IPS-NIHi11 (cell line): ENCODE results near the gene MRPL58.
"Not testable (repeated sequence)": the region's sequence is repeated elsewhere in the genome, so short reads cannot be mapped to it uniquely, and the experiment has no call there.

Experiments
- DNase-seq: peaks from one replicate; pipeline ENCODE4 v3.0.0; 2012; ENCODE audit warnings: mixed read lengths, low spot score

MRPL58 gene

GRCh38 chr17:74987418-74987908 is 25.0 kb upstream of the MRPL58 start, which contains the start of gene CDR2L:
Gene CDR2L (plus strand): TSS chr17:74987632. CDS start chr17:74988044, 412 bp downstream.
- peak; percentile 94 for DNase-seq

DNA sequence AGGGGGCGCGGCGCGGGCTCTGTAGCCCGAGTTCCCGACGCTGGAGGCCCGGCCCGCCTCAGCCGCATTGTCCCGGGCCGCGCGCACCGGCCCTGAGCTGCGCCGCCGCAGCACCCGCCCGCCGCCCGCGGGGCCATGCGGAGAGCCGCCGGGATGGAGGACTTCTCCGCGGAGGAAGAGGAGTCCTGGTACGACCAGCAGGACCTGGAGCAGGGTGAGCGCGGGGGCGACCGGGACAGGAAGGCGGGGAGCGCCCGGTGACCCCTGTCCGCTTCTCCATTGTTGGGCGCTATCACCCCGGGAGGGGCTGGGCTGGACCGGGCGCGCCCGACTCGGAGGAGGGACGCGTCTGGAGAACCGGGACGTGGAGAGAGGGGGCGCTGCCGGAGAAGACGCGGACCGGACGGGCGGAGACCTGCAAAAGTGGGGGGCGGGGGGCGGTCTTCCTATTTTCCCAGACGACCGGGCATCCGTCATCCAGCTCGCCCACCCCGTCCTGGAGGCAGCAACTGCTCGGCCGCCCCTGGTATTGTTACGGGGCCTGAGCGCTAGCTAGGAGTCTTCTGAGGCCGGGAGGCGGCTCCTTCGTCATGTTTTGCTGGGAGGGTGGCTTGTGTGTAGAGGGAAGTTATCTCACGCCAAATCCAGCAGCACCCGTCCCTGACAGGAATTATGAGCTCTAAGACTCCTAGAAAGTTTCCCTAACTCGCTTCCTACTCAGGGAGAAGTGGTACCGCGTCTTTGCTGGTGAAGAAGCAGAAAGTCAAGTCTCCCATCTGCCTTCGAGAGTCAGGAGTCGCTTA is 24.4 kb upstream of the MRPL58 start:
- peak; percentile 74 for DNase-seq

- no peak for DNase-seq
Observed at GRCh38 chr17:74990581-74991105, 21.8 kb upstream of the MRPL58 start.

GRCh38 chr17:74992223-74992622 is 20.2 kb upstream of the MRPL58 start:
- DNase-seq = no peak

GRCh38 chr17:74994440-74994839 is 18.0 kb upstream of the MRPL58 start:
- no peak for DNase-seq

- DNase-seq = no peak
Observed at GRCh38 chr17:74995847-74996246, 16.6 kb upstream of the MRPL58 start.

- DNase-seq = no peak
Observed at GRCh38 chr17:74998783-74999182, 13.7 kb upstream of the MRPL58 start.

GRCh38 chr17:74999523-74999922 is 12.9 kb upstream of the MRPL58 start:
- no peak for DNase-seq

- no peak for DNase-seq
Observed at GRCh38 chr17:75001915-75002843, 10.3 kb upstream of the MRPL58 start.

DNA sequence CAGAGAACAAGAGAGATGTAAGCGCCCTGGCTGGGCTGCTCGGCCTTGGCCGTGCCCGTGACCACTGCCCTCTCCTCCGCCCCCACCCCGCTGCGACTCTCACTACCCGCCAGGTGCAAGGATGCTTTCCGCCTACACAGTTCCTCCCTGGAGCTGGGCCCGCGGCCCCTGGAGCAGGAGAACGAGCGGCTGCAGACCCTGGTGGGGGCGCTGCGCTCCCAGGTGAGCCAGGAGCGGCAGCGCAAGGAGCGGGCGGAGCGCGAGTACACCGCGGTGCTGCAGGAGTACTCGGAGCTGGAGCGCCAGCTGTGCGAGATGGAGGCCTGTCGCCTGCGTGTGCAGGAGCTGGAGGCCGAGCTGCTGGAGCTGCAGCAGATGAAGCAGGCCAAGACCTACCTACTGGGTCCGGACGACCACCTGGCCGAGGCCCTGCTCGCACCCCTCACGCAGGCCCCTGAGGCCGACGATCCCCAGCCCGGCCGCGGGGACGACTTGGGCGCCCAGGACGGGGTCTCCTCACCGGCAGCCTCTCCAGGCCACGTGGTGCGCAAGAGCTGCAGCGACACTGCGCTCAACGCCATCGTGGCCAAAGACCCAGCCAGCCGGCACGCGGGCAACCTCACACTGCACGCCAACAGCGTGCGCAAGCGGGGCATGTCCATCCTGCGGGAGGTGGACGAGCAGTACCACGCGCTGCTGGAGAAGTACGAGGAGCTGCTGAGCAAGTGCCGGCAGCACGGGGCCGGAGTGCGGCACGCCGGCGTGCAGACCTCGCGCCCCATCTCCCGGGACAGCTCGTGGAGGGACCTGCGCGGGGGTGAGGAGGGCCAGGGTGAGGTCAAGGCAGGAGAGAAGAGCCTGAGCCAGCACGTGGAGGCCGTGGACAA is 9.2 kb upstream of the MRPL58 start:
- DNase-seq = peak; percentile 39

GRCh38 chr17:75003957-75004355 is 8.5 kb upstream of the MRPL58 start:
- DNase-seq = no peak

- no peak for DNase-seq
Observed at GRCh38 chr17:75004371-75004770, 8.1 kb upstream of the MRPL58 start.

- no peak for DNase-seq
Observed at GRCh38 chr17:75005291-75005690, 7.2 kb upstream of the MRPL58 start.

- DNase-seq = not testable (repeated sequence)
Observed at GRCh38 chr17:75006084-75006483, 6.4 kb upstream of the MRPL58 start.

DNA sequence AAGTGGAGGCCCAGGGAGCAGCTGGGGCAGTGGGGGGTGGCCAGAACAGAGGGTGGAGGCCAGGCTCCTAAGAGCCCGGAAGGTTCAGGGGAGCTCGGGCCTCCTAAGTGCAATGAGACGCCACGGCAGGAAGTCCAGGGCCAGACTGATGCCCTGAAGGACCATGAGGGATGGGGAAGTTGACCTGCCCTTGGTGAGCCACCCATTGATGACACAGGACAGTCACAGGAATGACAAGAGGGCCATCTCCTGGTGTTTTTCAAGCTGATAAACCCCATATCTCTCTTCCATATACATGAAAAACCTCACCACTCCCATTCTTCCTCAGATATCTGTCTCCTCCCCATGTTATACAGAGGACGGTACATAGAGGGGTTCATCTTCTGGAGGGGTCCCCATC is 5.8 kb upstream of the MRPL58 start:
- DNase-seq = no peak

GRCh38 chr17:75008373-75008772 is 4.1 kb upstream of the MRPL58 start:
- no peak for DNase-seq

- DNase-seq = no peak
Observed at GRCh38 chr17:75009139-75009724, 3.2 kb upstream of the MRPL58 start.

DNA sequence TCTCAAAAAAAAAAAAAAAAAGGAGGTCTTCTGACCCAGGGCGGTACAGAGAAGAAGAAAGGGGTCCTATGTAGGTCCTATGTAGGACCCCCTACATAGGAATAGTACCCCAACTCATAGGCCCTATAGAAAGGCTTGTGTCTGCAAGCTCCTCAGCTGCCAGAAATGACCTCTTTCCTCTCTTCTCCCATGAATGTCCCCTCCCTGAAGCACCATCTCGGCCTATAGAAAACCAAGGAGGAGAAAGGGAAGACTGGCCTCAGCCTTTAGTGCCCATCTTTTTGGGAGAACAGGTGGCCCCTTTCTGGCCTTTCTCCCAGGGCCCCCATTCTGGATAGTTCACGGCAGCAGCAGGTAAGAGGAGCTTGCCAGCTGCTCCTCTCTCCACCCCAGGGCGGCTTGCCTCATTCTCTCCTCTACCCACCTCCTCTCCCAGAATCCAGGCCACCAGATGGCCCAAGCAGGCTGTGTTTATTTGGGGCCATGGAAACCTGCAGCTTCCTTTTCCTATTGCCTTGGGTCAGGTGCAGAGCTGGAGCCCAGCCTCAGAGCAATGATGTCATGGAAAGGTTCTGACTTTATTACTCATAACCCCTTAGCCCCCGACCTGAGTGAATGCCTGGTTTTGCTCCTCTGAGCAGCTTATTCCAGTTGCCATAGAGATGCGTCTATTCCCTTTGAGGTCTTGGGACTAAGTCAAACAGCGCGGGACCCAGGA is 1.6 kb upstream of the MRPL58 start:
- peak; percentile 32 for DNase-seq

DNA sequence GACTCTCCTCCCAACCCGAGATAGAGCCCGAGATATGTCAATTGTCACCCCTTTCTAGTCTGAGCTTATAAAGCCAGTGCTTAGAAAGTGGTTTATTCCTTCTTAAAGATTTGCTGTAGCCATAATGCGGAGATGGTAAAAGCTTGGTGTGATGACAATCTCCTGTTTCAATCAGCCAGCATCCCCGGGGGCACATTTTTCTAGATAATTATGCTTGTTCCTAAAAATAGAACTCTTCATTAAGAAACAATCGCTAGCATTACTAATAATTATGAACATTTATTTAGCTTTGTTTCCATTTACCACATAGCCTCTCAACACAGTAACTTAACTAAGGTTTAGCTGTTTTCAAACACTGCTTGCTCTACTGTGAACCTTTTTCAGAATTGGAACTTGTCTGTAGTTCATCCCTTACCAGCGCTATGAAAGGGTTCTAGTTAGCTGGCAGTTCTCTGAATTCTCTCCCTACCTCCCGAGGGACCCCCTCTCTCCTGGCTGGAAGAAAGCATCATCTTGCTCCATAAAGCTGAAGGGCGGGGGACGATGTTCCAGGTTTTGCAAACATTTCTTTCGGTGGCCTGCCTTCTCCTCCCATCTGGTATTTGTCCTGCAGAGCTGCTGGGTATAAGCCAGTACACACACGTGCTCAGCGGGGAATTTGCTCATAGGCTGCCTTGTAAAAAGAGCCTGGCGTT is 922 bp upstream of the MRPL58 start:
- DNase-seq = peak; percentile 39

DNA sequence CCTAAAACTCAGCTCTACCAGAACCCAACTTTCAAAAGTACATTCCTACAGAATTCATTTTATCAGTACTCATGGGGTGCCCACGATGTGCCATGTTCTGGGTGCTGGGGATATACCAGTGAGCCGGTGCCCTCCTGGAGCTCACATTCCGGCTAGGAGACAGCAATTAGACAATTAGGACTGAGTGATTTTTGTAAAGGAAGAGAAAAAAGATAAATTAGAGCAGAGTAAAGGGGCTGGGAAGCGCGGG is 449 bp upstream of the MRPL58 start:
- no peak for DNase-seq
